GM19099 (cell line): ENCODE measurements around the gene MYH6.

ENCODE experiments used
- POLR2A ChIP-seq: IDR thresholded peaks from 3 replicates; pipeline ENCODE4 v1.6.1; 2011; ENCODE audit warnings: low read depth; ENCODE audit not compliant: insufficient read length; ENCODE audit errors: extremely low read depth

MYH6 gene

GRCh38 chr14:23438101-23438971 lies 30.3 kb upstream of the MYH6 start:
- no peak for TF ChIP-seq POLR2A

GRCh38 chr14:23437133-23438100 lies 29.3 kb upstream of the MYH6 start:
- TF ChIP-seq POLR2A, result no peak

- TF ChIP-seq POLR2A, result no peak
Measured at GRCh38 chr14:23436327-23437132, 28.5 kb upstream of the MYH6 start.

GRCh38 chr14:23435543-23436326 lies 27.7 kb upstream of the MYH6 start, which contains the start of gene MYH7:
Gene MYH7 (minus strand): TSS chr14:23435660. CDS start chr14:23433732, 1,928 bp downstream.
- TF ChIP-seq POLR2A, result no peak

- TF ChIP-seq POLR2A, result no peak
Measured at GRCh38 chr14:23434488-23435222, 26.6 kb upstream of the MYH6 start.

- TF ChIP-seq POLR2A, result no peak
Measured at GRCh38 chr14:23433457-23433856, 25.4 kb upstream of the MYH6 start.

- no peak for TF ChIP-seq POLR2A
Measured at GRCh38 chr14:23432946-23433345, 24.9 kb upstream of the MYH6 start.

GRCh38 chr14:23432102-23432925 lies 24.2 kb upstream of the MYH6 start:
- no peak for TF ChIP-seq POLR2A

- TF ChIP-seq POLR2A, result no peak
Measured at GRCh38 chr14:23431486-23431885, 23.4 kb upstream of the MYH6 start.

- no peak for TF ChIP-seq POLR2A
Measured at GRCh38 chr14:23430723-23431085, 22.6 kb upstream of the MYH6 start.

GRCh38 chr14:23430016-23430722 lies 22.1 kb upstream of the MYH6 start:
- TF ChIP-seq POLR2A, result no peak
